Right lung (tissue), 5 donors: ENCODE data around the gene ATXN1. TPM values are rescaled to one million over a fixed set of nuclear protein-coding genes. Genes with fewer than 3 reads are reported as not detected.
A peak's percentile ranks its signal among the peaks of the same experiment; 100 is the strongest.

Experiments
- DNase-seq, 2 donors: peaks; one replicate each; pipeline ENCODE4 v3.0.0-alpha.2; 2013
- polyA plus RNA-seq, 5 donors: library from polyadenylated mRNA; unstranded; fragments of 120-200 nt; gene quantifications; one replicate each; pipeline versions ENCODE4 v1.2.1 to v1.2.3, GENCODE V29; 2013; ENCODE audit warnings: inconsistent platforms in 1 of 5, low replicate concordance in 1 of 5; ENCODE audit not compliant: insufficient read length in 5 of 5, insufficient read depth in 1 of 5

Gene ATXN1
- polyA plus RNA-seq, 5 donors = 17.6 to 28.3 (median 25.1) TPM

DNA sequence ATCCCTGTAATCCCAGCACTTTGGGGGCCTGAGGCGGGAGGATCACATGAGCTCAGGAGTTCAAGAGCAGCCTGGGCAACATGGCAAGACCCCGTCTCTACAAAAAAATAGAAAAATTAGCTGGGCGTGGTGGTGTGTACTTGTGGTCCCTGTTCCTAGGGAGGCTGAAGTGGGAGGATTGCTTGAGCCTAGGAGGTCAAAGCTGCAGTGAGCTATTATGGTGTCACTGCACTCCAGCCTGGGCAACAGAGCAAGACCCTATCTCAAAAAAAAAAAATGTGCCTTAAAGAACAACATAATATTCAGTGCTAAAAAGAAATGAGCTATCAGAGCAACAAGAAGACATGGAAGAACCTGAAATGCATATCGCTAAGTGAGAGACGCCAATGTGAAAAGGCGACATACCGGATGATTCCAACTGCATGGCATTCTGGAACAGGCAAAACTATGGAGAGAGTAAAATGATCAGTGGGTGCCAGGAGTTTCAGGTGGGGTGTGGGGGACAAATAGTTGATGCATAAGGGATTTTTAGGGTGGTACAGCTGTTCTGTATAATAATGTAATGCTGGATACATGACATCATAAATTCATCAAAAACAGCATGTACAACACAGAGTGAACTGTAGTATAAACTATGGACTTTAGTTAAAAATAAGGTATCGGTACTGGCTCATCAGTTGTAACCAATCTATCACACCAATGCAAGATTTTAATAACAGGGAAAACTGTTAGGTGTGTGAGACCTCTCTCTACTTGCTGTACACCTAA, 442.1 kb downstream of the ATXN1 start:
- DNase-seq = no peak

DNA sequence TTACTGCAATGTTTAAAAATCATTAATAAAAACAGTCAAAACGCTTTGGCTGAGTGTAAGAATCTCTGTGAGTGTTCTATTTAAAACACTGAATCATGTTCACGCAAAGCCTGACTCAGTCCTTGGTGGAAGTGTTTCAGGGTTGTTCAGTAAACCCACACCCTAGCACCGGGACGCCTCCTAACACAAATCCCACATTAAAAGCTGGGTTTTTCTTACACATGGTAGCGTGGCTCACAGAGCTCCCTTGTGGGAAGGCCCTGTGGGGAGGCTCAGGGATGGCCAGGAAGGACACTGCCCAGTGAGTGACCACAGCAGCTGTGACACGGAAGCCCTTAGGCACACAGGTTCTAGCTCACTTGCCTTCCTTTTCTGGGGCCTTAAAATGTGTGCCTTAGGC, 442.7 kb downstream of the ATXN1 start:
- no peak for DNase-seq

DNA sequence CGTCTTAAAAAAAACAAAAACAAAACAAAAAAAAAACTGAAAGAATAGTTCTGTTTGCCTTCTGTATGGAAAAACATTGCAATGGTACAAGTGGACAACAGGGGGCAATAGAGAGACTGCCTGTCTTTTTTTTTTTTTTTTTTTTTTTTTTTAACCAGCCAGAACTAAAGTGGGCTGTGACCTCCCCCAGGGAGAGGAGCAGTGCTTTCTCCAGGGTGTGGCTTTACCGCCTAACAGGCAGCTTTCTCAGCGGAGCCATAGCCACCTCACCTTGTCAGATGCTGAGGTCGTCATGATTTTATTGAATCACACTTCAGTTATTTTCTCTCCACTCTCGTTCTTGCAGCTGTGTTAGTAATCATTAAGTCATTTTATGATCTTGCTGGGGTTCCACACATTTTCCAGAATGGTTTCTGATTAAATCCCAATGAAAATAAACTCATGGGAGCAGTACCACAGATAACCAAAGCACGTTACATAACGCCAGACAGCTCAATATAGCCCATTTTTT, 444.5 kb downstream of the ATXN1 start:
- DNase-seq = no peak

DNA sequence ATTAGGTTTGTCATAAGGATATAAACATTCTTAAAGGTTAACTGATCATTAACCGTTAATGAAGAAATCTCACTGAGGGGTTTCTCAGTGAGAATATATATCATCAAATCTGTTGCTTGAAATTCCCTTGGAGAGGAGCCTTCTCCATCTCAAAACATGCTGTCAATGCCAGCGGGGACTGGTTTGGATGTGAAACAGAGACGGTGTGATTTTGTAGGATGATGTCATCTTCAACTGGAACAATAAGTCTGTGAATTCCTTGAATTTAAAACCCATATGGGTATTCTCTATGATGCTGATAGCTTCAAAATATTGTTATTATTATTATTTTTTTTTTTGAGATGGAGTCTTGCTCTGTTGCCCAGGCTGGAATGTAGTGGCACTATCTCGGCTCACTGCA, 447.0 kb downstream of the ATXN1 start:
- no peak for DNase-seq

DNA sequence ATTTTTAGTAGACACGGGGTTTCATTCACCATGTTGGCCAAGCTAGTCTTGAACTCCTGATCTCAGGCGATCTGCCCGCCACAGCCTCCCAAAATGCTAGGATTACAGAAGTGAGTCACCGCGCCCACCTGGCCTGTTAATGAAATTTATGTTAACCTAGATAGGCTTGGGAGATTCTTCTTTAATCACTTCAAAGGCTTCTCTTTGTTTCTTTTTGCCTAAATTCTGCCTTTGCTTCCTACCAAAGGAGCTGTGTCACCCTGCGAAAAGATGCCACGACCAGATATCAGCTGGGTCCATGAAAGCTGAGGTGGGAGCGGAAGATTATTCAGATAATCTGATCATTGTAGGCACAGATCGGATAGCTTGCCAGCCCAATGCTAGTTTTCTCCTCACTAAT, 447.5 kb downstream of the ATXN1 start:
- no peak for DNase-seq

DNA sequence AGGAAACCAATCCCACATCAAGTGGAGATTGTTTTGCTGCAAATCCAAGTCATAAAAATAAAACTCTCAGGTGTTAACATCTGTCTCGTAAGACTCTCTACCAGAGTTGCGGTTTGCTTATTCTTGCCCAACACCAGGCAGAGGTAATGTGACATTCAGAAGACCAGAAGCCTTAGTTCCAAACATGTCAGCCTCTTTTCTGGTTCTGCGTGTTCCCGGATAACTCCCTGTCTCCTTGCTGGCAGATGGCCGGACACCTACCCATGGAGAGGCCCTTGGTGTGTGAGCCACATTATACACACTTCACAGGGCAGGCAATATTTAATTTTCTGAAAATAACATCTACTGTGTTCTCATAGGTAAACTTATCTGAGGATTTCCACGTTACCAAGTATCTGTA, 449.5 kb downstream of the ATXN1 start:
- DNase-seq = no peak

DNA sequence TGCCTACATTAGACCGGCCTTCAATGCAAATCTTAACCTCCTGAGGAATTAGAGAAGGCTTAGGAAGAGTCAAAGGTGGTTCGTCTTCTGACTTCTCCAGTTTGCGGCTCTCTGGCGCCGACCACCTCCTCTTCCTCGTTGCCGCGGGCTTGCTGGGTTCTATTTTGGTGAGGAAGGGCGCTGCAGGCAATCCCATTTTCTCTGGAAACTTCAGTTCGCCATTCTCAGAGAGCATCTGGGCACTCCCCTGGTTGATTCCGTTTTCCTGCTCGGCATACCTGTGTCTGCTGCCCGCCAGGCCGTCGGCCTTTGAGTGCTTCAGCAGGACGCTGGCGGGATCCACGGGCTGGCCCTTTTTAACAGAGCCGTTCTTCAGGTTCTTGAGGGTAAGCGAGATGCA, 454.9 kb downstream of the ATXN1 start:
- DNase-seq = no peak

DNA sequence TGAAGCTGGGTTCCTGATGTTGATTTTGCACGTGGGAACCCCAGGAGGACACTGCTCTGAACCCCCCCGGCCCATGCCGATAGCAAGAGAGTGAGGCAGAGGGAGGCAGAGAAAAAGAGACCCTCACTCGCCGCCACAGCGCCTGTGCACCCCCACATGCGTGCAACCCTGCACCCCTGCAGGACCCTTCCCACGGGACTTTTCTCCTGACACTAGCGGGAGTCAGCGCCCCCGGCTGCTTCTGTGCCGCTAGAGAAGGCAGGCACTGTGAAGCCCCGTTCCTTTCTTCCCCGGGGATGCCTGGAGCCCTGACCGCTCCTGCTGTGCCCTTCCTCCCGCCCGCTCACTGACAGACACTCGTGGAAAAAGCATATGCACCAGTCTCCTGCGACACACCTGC, 455.5 kb downstream of the ATXN1 start:
- no peak for DNase-seq

DNA sequence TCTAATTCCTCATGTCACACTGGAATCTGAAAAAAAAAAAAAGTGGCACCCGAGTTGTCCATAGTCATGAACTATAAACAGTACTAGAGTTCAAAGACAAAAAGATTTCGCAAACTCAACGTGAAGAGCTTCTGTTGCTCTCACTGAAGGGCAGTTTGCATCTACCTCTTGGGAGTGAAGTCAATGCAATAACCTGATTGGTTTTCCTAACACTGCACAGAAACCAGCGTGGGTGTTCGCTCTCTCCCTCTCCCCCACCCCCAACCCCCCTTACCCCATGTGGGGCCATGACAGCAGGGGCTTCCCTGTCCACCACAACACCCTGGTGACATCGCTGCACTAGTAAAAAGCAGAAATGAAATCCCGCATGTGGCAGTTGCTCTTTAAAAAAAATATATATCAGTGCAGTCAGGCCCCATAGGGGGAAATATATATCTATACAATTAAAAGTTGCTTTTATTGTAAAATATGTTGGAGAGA, 456.0 kb downstream of the ATXN1 start:
- no peak for DNase-seq

DNA sequence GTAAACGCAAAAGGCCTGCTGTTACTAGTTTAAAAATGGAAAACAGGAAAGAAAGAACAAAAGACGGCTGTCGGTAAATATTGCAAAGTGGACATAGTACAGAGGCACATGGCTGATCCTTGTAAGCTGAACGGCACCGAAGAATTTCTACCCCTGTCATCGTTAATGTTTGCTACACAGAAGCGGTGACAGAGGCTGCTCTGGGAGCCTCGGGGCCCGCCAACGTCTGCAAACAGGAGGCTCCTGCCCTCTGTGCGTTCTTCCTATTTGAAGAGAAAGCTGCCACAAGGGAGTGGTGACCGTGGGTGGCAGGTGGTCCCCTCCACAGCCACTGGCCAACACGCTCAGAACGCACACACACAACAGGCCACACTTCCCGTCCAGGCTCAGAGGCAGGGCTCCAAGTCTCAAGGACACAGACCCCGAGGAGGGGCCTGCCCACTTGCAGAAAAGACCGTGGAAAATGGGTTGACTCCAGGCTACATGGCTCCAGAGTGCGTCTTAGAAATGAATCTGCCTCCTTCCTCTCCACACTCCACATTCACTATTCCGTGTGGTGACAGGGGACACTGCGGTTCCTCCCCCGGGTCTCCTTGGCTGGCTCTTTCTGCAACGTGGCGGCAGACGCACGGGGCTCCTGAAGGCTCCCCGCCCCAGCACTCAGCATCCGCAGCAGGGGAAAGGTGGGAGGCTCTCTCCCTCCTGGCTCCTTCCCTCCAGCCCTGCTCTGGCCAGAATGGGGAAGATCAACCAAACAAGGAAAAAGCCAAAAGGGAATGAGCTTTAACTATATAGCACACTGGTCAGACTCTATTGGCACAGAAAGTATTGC, 458.3 kb downstream of the ATXN1 start:
- DNase-seq = no peak

DNA sequence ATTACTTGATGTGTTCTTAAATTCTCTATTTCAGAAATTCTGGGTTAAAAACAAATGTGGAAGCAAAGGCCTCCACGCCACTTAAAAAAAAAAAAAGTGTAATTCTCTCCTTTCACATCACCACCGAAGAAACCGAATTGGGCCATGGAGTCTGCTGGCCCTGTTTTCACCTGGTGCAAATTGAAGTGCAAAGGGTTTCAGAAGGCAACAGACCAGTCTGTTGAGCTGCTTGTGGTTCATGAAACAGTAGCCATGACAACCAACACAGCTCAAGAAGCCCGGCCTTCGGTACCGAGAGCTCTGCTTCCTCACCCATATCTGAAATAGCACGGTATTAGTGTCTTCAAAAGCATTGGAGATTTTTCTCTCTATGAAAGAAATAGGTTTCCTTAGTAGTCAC, 459.7 kb downstream of the ATXN1 start:
- DNase-seq = no peak

DNA sequence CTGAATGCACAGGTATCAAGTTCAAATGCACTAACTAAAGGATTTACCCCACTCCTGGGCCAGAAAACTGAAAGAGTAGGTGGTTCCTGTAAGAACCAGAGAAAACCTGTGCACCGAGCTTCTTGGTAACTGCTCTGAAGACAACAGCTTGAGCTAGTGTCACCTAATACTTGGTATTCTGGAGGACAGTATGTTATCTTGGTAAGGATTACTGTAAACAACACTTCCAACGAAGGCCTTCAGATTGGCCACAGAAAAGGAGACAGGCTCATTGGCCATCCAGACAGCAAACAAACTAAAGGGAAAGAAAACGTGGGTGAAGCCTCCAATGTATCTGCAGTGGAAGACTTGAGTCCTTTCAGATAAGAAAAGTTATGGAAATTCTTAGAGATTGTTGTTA, 461.4 kb downstream of the ATXN1 start:
- no peak for DNase-seq

DNA sequence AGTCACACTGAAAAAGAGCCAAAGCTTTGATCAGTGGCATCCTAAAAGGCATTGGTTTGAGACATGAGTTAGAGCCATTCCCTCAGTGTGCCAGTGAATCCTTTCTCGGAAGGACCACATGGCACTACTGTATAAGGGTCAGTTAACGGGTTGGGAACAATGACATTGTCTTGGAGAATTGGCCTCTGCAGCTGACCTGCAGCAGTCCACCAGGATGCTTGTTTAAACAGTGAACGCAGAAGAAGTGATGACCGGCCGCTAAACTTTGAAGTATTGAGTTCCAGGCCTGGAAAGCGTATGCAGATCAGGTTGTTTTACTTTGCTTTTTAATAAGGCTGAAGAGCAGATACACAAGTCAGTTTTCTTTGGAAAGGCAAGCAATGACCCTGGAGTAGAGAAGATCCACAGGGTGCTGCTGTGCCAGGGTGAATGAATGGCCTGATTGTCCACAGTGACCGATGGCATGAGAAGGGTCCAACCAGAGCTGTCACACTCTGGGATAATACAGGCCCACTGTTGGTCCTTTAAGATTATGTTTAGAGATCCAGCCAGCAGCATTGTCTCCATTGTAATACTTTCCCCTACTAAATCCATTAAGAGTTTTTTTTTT, 465.1 kb downstream of the ATXN1 start:
- DNase-seq = no peak

DNA sequence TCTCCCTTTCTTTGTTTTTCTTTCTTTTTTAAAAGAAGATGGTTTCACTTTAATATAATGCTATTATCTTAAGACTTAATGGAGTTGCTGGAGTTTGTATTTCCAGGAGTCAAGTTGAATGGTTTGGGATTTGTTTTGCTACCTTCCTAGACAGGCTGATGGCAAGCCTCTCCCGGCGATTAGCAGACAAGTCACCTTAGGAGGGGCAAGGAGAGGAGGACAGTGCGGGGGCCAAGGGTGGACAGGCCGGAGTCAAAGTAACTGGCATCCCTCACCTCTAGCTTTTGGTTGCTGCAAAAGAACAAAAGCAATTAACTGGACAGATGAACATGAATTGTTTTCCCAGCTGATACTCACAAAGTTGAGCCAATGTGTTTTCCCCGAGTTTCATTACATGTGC, 465.8 kb downstream of the ATXN1 start:
- DNase-seq = no peak

DNA sequence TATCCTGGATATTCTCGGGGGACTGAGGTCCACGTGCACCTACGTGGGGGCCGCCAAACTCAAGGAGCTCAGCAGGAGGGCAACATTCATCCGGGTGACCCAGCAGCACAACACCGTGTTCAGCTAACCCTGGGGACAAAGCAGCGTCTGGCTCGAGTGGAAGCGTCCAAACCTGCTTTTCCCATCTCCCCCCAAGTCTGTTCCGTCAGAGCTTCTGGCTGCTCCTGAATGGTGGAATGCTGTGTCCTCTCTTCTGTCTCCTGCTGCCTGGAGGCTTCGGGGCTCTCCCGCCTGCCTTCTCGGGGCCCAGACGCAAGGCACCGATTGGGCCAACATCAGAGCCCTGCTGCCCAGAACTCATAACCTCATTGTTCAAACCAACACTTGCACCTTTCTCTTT, 466.2 kb downstream of the ATXN1 start:
- no peak for DNase-seq

DNA sequence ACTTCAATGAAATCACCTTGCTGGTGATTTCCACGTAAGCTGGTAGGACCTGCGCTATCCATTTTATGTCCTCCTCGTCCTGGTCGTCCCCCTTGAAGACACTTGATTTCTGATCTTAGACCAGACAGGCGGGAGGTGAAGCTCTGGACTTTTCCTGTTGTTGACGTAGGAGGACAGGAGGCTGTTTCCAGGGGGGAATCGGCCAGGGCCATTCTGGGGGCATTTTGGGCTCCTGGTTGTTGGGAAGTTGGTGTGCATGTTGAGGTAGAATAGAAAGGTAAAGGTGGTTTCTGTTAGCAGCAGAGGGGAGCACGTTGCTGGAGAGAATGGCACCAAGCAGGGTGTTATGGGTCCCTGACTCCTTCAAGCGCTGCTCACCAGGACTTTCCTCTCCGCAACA, 466.9 kb downstream of the ATXN1 start:
- no peak for DNase-seq

DNA sequence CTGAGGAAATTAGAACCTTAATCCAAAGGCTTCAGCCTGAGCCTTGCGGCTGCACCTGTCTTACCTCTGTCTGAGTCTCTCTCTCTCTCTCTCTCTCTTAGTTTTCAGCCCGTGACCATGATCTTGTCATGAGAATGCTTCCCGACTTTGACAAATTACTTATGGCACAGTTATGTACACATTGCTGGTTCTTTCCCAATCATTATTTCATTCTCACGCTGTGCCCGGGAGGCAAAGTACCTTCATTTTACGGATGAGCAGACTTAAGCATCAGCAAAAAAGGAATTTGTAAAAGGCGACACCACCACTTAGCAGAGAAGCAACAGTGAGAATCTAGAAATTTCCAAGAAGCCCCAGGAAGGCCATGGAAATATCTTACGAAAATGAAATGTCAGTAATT, 468.3 kb downstream of the ATXN1 start:
- DNase-seq = no peak

DNA sequence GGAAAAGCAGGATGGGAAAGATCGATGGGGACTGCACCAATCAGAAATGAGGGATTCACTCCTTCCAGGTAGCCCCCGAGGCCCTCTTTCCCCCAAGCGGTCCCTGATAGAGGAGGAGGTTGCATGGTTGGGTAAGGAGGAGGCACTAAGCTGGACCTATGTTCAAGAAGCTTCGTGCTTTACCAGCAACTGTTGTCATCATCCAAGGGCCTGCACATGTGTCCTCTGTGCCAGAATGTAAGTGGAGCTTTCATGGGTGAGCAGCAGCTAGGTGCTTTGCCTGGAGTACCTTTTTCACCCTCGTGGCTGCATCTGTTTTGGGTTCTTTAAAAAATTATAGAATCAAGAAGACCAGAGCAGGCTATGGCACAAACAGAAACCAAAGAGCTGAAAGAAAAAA, 468.8 kb downstream of the ATXN1 start:
- no peak for DNase-seq

DNA sequence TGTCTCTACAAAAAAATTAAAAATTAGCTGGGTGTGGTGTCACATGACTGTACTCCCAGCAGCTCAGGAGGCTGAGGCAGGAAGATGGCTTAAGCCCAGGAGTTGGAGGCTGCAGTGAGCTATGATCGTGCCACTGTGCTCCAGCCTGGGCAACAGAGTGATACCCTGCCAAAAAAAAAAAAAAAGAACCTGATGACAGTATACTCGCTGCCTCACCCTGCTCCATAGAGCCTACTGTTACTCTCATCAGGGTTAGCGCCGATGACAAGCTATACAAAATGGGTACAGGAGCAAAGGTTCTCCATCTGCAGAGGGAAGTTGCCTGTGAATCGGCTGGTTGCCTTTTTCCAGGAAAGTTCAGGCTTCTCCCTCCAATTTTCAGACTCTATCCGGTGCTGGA, 469.5 kb downstream of the ATXN1 start:
- no peak for DNase-seq

DNA sequence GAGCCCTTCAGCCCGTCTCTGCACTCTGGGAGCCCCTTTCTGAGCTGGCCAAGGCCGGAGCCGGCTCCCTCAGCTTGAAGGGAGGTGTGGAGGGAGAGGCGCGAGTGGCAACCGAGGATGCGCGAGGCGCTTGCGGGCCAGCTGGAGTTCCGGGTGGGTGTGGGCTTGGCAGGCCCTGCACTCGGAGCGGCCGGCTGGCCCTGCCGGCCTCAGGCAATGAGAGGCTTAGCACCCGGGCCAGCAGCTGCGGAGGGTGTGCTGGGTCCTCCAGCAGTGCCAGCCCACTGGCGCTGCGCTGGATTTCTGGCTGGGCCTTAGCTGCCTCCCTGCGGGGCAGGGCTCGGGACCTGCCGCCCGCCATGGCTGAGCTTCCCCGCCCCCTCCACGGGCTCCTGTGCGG, 473.1 kb downstream of the ATXN1 start:
- DNase-seq = no peak

DNA sequence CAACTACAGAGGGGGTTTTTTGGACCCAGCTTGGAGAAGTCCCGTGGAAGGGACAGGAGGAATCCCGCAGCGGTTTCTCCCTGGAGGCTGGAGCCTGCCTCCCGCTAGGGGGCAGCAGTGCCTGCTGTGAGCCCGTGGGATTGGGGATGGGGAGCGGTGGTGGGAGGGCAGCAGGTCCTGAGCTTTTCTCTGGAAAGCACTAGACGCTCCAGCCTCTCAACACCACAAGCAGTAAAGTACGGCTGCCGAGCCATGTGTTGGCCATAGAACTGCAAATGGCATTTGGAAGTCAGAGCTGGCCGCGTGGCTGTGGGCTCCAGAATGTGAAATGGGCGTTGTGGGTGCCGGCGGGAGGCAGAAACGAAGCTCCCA, 475.1 kb downstream of the ATXN1 start:
- DNase-seq = peak in 1 of 2 donors; percentile 25

DNA sequence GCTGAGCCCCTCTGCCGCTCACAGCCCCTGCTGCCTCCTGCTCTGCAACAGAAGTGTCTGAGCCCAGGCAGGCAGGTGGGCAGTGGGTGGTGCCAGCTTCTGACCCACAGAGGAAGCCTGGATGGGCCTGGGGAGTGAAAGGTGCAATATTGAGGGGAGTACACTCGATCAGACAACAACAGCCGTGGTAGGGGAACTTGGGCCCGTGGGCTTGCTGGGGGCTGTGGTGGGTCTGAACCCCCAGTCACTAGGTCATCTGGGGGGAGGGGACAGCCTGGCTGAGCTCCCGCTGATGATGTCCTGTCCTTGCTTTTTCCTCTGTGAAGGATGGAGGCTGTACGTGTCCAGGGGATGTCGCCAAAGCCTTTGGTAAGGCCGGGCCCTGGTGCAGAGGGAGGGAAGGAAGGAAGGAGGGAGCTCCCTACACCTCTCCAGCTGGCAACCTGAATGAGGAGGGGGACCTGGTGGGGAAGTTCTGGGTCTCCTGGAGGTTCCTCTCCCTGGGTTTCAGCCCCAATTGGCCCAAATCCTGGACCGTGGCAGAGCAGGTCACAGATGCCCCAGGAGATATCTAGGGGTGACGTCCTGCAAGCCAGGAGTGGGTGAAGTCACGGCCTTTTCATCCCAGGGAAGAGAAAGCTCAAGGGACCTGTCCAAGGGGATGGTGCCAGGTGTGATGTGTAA, 475.7 kb downstream of the ATXN1 start:
- DNase-seq = no peak
